Measurements from ENCODE around the gene RIC1.
A peak's percentile ranks its signal among the peaks of the same experiment; 100 is the strongest.
"Not testable (repeated sequence)": the region's sequence is repeated elsewhere in the genome, so short reads cannot be mapped to it uniquely, and the experiment has no call there.

The RIC1 gene

GRCh38 chr9:5790923-5791322, 162.0 kb downstream of the RIC1 start:
- no peak for DNase-seq (ENCODE audit: low spot score)

- DNase-seq (ENCODE audit: low spot score): no peak
These were observed 163.0 kb downstream of the RIC1 start for GRCh38 chr9:5791870-5792269.

- no peak for DNase-seq (ENCODE audit: low spot score)
These were observed 164.9 kb downstream of the RIC1 start for GRCh38 chr9:5793812-5794211.

DNA sequence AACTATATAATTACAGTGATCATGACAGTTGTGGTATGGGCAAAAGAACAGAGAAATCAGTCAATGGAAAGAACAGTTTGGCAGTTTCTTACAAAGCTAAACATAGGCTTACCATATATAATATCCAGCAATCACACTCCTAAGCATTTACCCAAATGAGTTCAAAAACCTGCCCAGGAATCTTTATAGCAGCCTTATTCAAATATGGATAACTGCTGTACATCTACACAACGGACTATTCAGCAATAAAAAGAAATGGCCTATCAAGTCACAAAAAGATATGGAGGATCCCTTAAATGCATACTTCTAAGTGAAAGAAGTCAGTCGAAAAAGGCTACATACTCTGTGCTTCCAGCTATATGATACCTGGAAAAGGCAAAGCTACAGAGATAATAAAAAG, 167.4 kb downstream of the RIC1 start:
- no peak for DNase-seq (ENCODE audit: low spot score)

DNA sequence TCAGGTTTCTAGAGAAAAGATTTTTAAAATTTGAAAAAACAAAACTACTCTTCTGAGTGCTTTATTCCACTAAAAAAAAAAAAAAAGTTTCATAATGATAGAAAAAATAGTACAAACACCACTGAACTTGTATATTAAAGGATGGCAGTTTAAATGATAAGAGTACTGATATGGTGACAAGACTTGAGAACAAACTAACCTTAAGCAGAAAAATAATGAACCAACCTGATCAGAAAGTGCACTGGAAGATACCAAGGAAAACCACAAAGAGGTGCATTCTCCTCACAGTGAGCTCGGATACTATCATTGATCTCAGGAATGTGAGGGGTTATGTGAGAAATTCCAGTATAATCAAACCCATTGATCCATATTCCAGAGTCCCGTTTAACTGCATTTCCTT, 169.7 kb downstream of the RIC1 start:
- DNase-seq (ENCODE audit: low spot score): no peak

- peak; percentile 23 for DNase-seq (ENCODE audit: low spot score)
These were observed 170.4 kb downstream of the RIC1 start for GRCh38 chr9:5799314-5799713.

GRCh38 chr9:5800378-5800777, 171.5 kb downstream of the RIC1 start:
- DNase-seq (ENCODE audit: low spot score): not testable (repeated sequence)

DNA sequence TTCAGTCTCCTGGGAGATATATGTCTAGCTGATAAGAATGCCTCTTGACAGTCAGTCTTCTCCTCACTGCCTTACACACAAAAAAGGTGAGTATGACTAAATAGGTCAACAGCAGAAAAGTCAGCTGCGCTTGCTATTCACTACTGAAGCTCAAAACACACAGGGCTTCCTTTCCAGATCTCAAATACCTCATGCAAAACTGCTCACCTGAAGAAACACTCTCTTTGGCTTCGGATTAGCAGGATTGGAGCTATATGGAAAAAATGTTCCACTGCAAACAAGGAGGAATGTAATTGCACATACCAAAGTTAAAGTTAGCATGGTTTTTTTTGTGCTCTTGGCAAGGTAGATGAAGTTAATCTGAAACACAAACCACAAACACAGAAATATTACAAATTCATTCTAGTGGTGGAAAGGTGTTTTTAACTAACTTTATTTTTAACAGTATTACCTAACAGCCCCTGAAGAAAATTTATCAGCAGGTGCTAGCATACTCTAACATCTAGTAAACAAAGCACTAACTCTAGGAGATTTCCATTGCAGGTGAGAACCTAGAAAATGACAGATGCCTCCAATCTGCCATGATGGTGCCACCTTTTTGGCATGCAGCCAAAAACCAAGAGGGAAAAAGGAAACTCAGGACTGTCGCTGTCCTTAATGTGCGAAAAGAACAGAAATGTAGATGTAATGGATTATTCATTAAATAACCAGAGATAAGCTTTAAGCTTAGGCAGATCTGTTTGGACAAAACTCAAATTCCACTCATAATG, 172.2 kb downstream of the RIC1 start:
- DNase-seq (ENCODE audit: low spot score): no peak

DNA sequence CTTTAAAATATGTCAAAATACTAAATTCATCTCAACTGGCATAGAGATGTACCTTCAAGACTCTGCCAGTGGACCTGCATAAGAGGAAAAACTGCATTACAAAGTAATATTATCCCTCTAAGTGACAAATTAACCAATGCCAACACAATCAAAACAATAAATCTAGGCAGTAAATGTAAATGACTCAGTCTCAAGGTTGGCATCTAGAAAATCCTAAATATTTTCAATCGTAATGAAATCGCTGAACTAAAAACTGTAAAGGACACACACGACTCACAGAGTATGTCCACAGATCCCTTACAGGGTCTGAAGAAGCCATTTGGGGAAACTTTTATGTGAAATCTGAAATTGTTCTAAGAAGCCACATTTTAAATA, 172.8 kb downstream of the RIC1 start:
- no peak for DNase-seq (ENCODE audit: low spot score)

DNA sequence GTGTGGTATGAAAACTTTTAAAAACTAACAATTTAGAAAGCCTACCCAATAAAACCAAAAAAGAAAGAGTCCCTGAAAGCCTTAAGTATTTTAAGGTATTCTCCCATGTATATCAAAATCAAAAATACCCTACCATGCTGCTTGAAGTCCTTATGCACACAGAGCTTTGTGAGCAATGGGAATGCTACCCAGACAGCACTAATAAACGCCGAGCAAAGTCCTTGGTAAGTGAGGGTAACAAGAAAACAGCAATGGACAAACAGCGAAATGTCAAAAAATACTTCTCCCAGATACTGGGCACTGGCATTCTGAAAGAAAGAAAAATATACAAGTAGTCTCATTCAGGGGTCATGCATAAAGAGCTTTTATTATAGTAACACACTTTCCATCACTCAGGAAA, 176.6 kb downstream of the RIC1 start:
- no peak for DNase-seq (ENCODE audit: low spot score)

GRCh38 chr9:5811751-5812150, 182.8 kb downstream of the RIC1 start:
- no peak for DNase-seq (ENCODE audit: low spot score)

GRCh38 chr9:5813824-5814223, 184.9 kb downstream of the RIC1 start:
- no peak for DNase-seq (ENCODE audit: low spot score)

DNA sequence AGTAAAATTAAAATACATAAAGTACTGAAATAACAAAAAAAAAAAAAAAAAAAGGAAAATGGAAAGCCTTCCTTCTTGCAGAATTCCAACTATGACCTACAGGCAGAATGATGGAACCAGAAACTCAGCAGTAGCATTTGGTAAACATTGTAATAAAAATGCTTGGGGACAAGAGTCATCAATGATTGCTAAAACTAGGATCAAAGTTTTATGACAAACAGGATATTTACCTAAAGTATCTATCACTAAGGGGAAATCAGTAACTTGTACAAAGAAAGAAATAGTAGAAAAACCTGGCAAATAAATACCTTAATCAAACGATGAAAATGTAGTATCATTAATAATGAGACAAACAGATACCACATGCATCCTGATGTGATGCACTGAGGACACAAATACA, 186.6 kb downstream of the RIC1 start:
- DNase-seq (ENCODE audit: low spot score): no peak

- DNase-seq (ENCODE audit: low spot score): no peak
These were observed 189.0 kb downstream of the RIC1 start for GRCh38 chr9:5817862-5818261.

DNA sequence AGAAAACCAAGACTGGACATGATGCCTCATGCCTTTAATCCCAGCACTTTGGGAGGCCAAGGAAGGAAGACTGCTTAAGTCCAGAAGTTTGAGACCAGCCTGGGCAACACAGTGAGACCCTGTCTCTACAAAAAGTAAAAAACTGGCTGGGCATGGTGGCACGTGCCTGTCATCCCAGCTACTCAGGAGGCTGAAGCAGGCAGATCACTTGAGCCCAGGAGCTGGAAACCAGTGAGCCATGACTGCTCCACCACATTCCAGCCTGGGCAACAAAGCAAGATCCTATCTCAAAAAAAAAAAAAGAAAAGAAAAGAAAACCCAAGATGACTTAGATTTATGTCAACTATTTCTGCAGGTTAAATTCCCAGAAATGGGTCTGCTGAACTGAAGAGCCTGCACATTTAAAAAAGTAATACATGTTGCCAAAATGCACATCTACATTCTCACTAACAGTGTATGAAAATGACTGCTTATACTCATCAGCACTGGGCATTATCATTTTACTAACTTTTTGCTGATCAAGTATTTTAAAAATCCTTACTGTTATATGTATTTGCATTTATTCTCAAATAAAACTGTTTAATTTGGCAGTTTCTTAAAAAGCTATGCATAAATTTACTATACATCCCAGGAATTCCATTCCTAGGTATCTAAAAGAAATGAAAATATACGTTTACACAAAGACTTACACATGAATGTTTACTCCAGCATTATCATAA, 189.7 kb downstream of the RIC1 start:
- no peak for DNase-seq (ENCODE audit: low spot score)

- DNase-seq (ENCODE audit: low spot score): no peak
These were observed 190.3 kb downstream of the RIC1 start for GRCh38 chr9:5819174-5819573.

DNA sequence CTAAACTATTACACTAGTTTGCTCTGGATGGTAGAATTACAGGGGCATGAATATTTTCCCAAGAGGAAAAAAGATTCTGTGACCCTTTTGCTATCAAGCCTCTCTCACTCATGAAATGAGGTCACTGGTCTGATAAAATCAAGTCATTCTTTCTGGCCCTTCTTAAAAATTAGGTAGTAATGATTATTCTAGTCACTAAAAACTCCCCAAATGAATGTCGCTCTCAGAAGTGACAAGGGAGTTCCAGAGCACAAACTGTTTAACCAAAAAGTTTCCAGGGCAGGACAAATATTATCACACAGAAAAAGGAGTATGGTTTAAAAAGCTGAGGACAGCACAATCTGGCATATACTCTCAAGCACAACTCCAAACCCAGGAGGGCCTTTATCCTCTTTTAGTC, 191.5 kb downstream of the RIC1 start:
- no peak for DNase-seq (ENCODE audit: low spot score)

- DNase-seq (ENCODE audit: low spot score): no peak
These were observed 196.3 kb downstream of the RIC1 start for GRCh38 chr9:5825223-5825622.

Measured in AG08396 (cell line).